GM12878 (cell line): ENCODE measurements around the gene NT5C3A. TPM values are rescaled to one million over a fixed set of nuclear protein-coding genes. Genes with fewer than 3 reads are reported as not detected.

Experiments
- ATAC-seq: fragments of 200-7000 bp; cut with Tn5 transposase; 3 replicates; pipeline ENCODE4 v1.9.1; 2020; ENCODE audit warnings: mild to moderate bottlenecking, moderate library complexity
- BruUV-seq: library from RNA; stranded (reverse); fragments of 400-500 nt; replicated peaks from 2 replicates; lab custom pipeline; 2021; lab: Mats Ljungman, UMichigan
- CTCF ChIA-PET: fragments of 300-600 bp; sonication (Branson Sonifier 250); formaldehyde crosslinking; extraction: SDS; loops from one replicate; lab custom pipeline; 2021; ENCODE audit warnings: inconsistent platforms; lab: Yijun Ruan, JAX
- POLR2A ChIA-PET: fragments of 350-600 bp; formaldehyde crosslinking; extraction: SDS; loops from one replicate; lab custom pipeline; 2021; ENCODE audit warnings: inconsistent platforms; lab: Charles Lee
- RAD21 ChIA-PET: fragments of 300-600 bp; sonication (Branson Sonifier 250); formaldehyde crosslinking; loops from one replicate; lab custom pipeline; 2023; ENCODE audit warnings: antibody characterized with exemption; ENCODE audit not compliant: unreplicated experiment; lab: Charles Lee
- SMC1A ChIA-PET: fragments of 300-600 bp; sonication (Branson Sonifier 250); formaldehyde crosslinking; loops from one replicate; lab custom pipeline; 2023; ENCODE audit not compliant: unreplicated experiment, uncharacterized antibody; lab: Charles Lee
- DNase-seq: peaks from one replicate; pipeline ENCODE4 v3.0.0-alpha.2; 2011; ENCODE audit warnings: low read depth, low spot score
- FAIRE-seq: peaks from 3 replicates; lab custom pipeline; 2011; peaks lifted over from hg19 to GRCh38; lab: Jason Lieb, UNC
- H2AFZ ChIP-seq: 2 replicates; pipeline ENCODE4 v1.6.0; 2011; ENCODE audit warnings: low read depth, low read length, control low read depth; ENCODE audit not compliant: control insufficient read depth
- H3K27ac ChIP-seq: 2 replicates; pipeline ENCODE4 v1.5.1; 2011; ENCODE audit warnings: control low read depth; ENCODE audit not compliant: control insufficient read depth, insufficient read depth
- H3K27me3 ChIP-seq, 2 experiments: replicated peaks in 1 of 2; 2 replicates each; pipeline versions ENCODE4 v1.6.0 to v1.6.1; 2011; ENCODE audit warnings: low read length in 1 of 2; ENCODE audit not compliant: control insufficient read depth in 2 of 2, insufficient read depth in 2 of 2
- H3K36me3 ChIP-seq, 2 experiments: 2 replicates each; pipeline ENCODE4 v1.5.1; 2011; ENCODE audit warnings: low read length in 1 of 2; ENCODE audit not compliant: control insufficient read depth in 2 of 2, insufficient read depth in 2 of 2
- H3K4me1 ChIP-seq: 2 replicates; pipeline ENCODE4 v1.6.1; 2011; ENCODE audit warnings: mild to moderate bottlenecking, low read length, moderate library complexity, mixed read lengths; ENCODE audit not compliant: control insufficient read depth, insufficient read depth
- H3K4me2 ChIP-seq: 2 replicates; pipeline ENCODE4 v1.6.0; 2011; ENCODE audit warnings: control low read depth; ENCODE audit not compliant: control insufficient read depth, insufficient read depth
- H3K4me3 ChIP-seq: fragments of 200-600 bp; sonication (generic); 2 replicates; pipeline ENCODE4 v1.5.1; 2016
- H3K79me2 ChIP-seq: 2 replicates; pipeline ENCODE4 v1.6.0; 2011; ENCODE audit warnings: low read length; ENCODE audit not compliant: control insufficient read depth, insufficient read depth
- H3K9ac ChIP-seq: 2 replicates; pipeline ENCODE4 v1.8.0; 2011; ENCODE audit warnings: low read length, control low read depth, mixed read lengths; ENCODE audit not compliant: control insufficient read depth, insufficient read depth
- H3K9me3 ChIP-seq: replicated peaks from 3 replicates; pipeline ENCODE4 v1.5.1; 2011; ENCODE audit warnings: mild to moderate bottlenecking, low read length; ENCODE audit not compliant: control insufficient read depth, insufficient read depth
- H4K20me1 ChIP-seq: 2 replicates; pipeline ENCODE4 v1.6.0; 2011; ENCODE audit not compliant: control insufficient read depth, insufficient read depth
- BRCA1 ChIP-seq: IDR thresholded peaks from 2 replicates; pipeline ENCODE4 v1.6.1; 2011; ENCODE audit warnings: low read depth, low read length, improper control_type of control experiment
- CHD4 ChIP-seq: fragments of 200-600 bp; sonication (generic); IDR thresholded peaks from 2 replicates; pipeline ENCODE4 v1.6.1; 2016; ENCODE audit warnings: mild to moderate bottlenecking
- CREM ChIP-seq: IDR thresholded peaks from 2 replicates; pipeline ENCODE4 v1.6.1; 2014; ENCODE audit warnings: antibody characterized with exemption, low read depth
- FOS ChIP-seq: IDR thresholded peaks from 3 replicates; pipeline ENCODE4 v1.6.1; 2011; ENCODE audit warnings: borderline replicate concordance; ENCODE audit not compliant: insufficient read length; ENCODE audit errors: extremely low read depth
- FOXK2 ChIP-seq: fragments of 450-650 bp; IDR thresholded peaks from 2 replicates; pipeline ENCODE4 v1.6.1; 2017; ENCODE audit warnings: mild to moderate bottlenecking, moderate library complexity
- MXI1 ChIP-seq: fragments of 150-350 bp; IDR thresholded peaks from 2 replicates; pipeline ENCODE4 v1.6.1; 2011; ENCODE audit warnings: low read depth, mild to moderate bottlenecking, inconsistent platforms, low read length, improper control_type of control experiment
- NKRF ChIP-seq: fragments of 450-650 bp; conservative IDR thresholded peaks from 2 replicates; pipeline ENCODE4 v1.6.1; 2017; ENCODE audit warnings: mild to moderate bottlenecking, moderate library complexity
- NR2F1 ChIP-seq: fragments of 450-650 bp; conservative IDR thresholded peaks from 2 replicates; pipeline ENCODE4 v1.6.1; 2017; ENCODE audit warnings: mild to moderate bottlenecking
- POLR2A ChIP-seq: IDR thresholded peaks from 2 replicates; pipeline ENCODE4 v1.6.1; 2011; ENCODE audit warnings: low read depth, mild to moderate bottlenecking, low read length
- RAD21 ChIP-seq: IDR thresholded peaks from 2 replicates; pipeline ENCODE4 v1.6.1; 2011; ENCODE audit warnings: mild to moderate bottlenecking, low read depth, low read length, moderate library complexity; ENCODE audit not compliant: insufficient read depth
- REST ChIP-seq: IDR thresholded peaks from 2 replicates; pipeline ENCODE4 v1.6.1; 2012; ENCODE audit warnings: mild to moderate bottlenecking, low read depth, low read length
- SMAD5 ChIP-seq: IDR thresholded peaks from 2 replicates; pipeline ENCODE4 v1.6.1; 2016; ENCODE audit warnings: antibody characterized with exemption, low read depth
- SMC3 ChIP-seq: IDR thresholded peaks from 2 replicates; pipeline ENCODE4 v1.6.1; 2011; ENCODE audit warnings: low read length, improper control_type of control experiment, borderline replicate concordance
- SPI1 ChIP-seq: IDR thresholded peaks from 2 replicates; pipeline ENCODE4 v1.6.1; 2011; ENCODE audit warnings: low read depth, mild to moderate bottlenecking, low read length, moderate library complexity, borderline replicate concordance; ENCODE audit not compliant: insufficient read depth
- WGBS: methylation state at CpG from one replicate; pipeline ENCODE4 v1.1.6; 2016; ENCODE audit warnings: low lambda C conversion rate; ENCODE audit not compliant: insufficient replicate concordance, insufficient coverage; ENCODE audit errors: missing lambda C conversion rate; 5-methylcytosine and 5-hydroxymethylcytosine counted together
- in situ Hi-C: fragments of 300-500 bp; cut with MboI; formaldehyde crosslinking; loops from 9 replicates; pipeline ENCODE4 v1.14.3; 2018; ENCODE audit warnings: mixed read lengths
- intact Hi-C: fragments of 100-400 bp; cut with micrococcal nuclease; formaldehyde crosslinking; loops from one replicate; pipeline ENCODE4 v1.14.2; 2022; ENCODE audit not compliant: unreplicated experiment
- polyA plus RNA-seq, 11 experiments: library from polyadenylated mRNA; depleted of rRNA in 4 of 11; unstranded in 6 of 11; stranded (reverse) in 5 of 11; fragments of >200 nt; fragmentation: Nextera tagmentation in 4 of 11; fragmentation: Illumina TruSeq in 1 of 11; extraction: Ambion mirVana in 4 of 11; extraction: Trizol in 1 of 11; gene quantifications; 1 replicate in 1 of 11; 2 replicates in 10 of 11; pipeline versions ENCODE4 v1.2.1 to v1.2.3, GENCODE V29; 2011 to 2016; ENCODE audit warnings: inconsistent platforms in 2 of 11, missing spikeins in 2 of 11, low read depth in 1 of 11
- total RNA-seq, 4 experiments: library from RNA; depleted of rRNA in 3 of 4; stranded (reverse); fragments of >200 nt in 3 of 4; fragmentation: Illumina TruSeq in 1 of 4; extraction: Trizol in 1 of 4; gene quantifications; 2 replicates each; pipeline versions ENCODE4 v1.2.1 to v1.2.3, GENCODE V29; 2013 to 2021
- TF ChIP-seq, protein P1 (sequence below): fragments of 450-650 bp; IDR thresholded peaks from 2 replicates; pipeline ENCODE4 v1.6.1; 2016; ENCODE audit warnings: mild to moderate bottlenecking

The NT5C3A gene
- total and polyA plus RNA-seq, 10 of the 15 experiments (the other 5 are each of a cell fraction or from before 2014, with no cell fraction given), result 53.0 to 111 (median 71.4) TPM

- peak overlapping the region; percentile 100 for H3K4me2 ChIP-seq
- ChIA-PET SMC1A (interaction anchor here (0.7 to 3.2 kb wide), 28 partner anchors 9 to 417 kb away, joined by 3 to 51 read pairs (median 5); partner anchors contain the start of genes KBTBD2 and NT5C3A), RAD21 (interaction anchor here (0.6 to 3.3 kb wide), 18 partner anchors 21 to 414 kb away, joined by 3 to 30 read pairs (median 8); partner anchors contain the start of genes KBTBD2 and NT5C3A), POLR2A (interaction anchor here (1.0 to 2.5 kb wide), 4 partner anchors 46 to 261 kb away, joined by 4 to 11 read pairs (median 5); partner anchors contain the start of gene NT5C3A), CTCF (interaction anchor here (0.6 to 4.4 kb wide), 57 partner anchors 10 to 616 kb away, joined by 3 to 95 read pairs (median 4); partner anchors contain the start of gene NT5C3A)
- DNase-seq (no peak), ATAC-seq (peak; percentile 54), FAIRE-seq (peak; percentile 64)
- intact Hi-C loops, result loop anchor here (1.0 to 10.0 kb wide), 7 partner anchors 45 to 415 kb away; partner anchors contain the start of genes FKBP9, KBTBD2 and NT5C3A
- 38% methylated on average over 7 of the region's 7 CpGs for WGBS
- peak overlapping the region; percentile 96 for H3K4me3 ChIP-seq
- H3K79me2 ChIP-seq, result peaks cover 32% of the 10 kb centered on the region
- peak overlapping the region; percentile 45 for H3K27ac ChIP-seq
- peaks cover 0 to 4% of the 10 kb centered on the region in 2 experiments; a peak in 3 of 4 replicates for H3K36me3 ChIP-seq
- in situ Hi-C loops, result loop anchor here (10.0 kb wide), 1 partner anchor 413 kb away; no protein-coding TSS in a partner anchor
- no TSS peak for BruUV-seq
- no peaks in the 10 kb centered on the region; a peak in 1 of 4 replicates for H3K27me3 ChIP-seq
- H2AFZ ChIP-seq, result peak overlapping the region; percentile 62
- 0 out of 2 replicates have a peak, but pooled peaks cover 2% of the 10 kb centered on the region for H4K20me1 ChIP-seq
- H3K9ac ChIP-seq, result peak overlapping the region; percentile 74
- H3K4me1 ChIP-seq, result peaks cover 11% of the 10 kb centered on the region; the same call in 1 of the 2 replicates
- no peaks in the 10 kb centered on the region for H3K9me3 ChIP-seq
- no peak for TF ChIP-seq SPI1
- TF ChIP-seq SMAD5, result no peak
- TF ChIP-seq FOS, result no peak
- no peak for TF ChIP-seq BRCA1
- peak; percentile 81 for TF ChIP-seq RAD21
- TF ChIP-seq FOXK2, result no peak
- TF ChIP-seq MXI1, result 0 out of 2 replicates have a peak, but pooled peaks have one; percentile 20
- TF ChIP-seq CREM, result 0 out of 2 replicates have a peak, but pooled peaks have one; percentile 10
- TF ChIP-seq POLR2A, result no peak
- TF ChIP-seq NKRF, result no peak
- TF ChIP-seq, protein P1, sequence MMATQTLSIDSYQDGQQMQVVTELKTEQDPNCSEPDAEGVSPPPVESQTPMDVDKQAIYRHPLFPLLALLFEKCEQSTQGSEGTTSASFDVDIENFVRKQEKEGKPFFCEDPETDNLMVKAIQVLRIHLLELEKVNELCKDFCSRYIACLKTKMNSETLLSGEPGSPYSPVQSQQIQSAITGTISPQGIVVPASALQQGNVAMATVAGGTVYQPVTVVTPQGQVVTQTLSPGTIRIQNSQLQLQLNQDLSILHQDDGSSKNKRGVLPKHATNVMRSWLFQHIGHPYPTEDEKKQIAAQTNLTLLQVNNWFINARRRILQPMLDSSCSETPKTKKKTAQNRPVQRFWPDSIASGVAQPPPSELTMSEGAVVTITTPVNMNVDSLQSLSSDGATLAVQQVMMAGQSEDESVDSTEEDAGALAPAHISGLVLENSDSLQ, result 0 out of 2 replicates have a peak, but pooled peaks have one; percentile 11
- TF ChIP-seq SMC3, result peak; percentile 43; the same call in 1 of the 2 replicates
- no peak for TF ChIP-seq NR2F1
- no peak for TF ChIP-seq CHD4
- no peak for TF ChIP-seq REST
Observed at GRCh38 chr7:33107136-33108066, 44.8 kb upstream of the NT5C3A start.
